ENCODE results near the gene LMAN2L. TPM values are rescaled to one million over a fixed set of nuclear protein-coding genes. Genes with fewer than 3 reads are reported as not detected.

Gene LMAN2L
- polyA plus RNA-seq, 4 donors: 48.8 to 52.7 (median 51.4) TPM

DNA sequence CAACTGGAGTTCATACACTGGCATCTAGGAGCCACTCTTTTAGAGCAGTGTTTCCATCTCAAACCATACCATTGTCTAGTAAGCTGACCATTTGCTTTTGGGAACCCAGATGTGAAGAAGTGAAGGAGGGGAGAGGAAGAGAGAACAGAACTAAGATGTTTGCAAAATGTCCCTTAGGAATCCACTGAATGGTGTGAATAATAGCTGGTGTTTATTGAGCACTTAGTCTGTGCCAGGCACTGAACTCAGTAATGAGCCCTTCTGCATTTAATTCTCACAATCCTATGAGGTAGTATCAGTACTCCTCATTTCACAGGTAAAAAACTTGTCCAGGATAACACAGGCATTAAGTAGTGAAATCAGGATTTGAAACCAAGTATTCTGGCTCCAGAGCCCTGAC is 23.5 kb downstream of the LMAN2L start:
- DNase-seq (ENCODE audit: low read depth in 4 of 4, low spot score in 2 of 4): no peak

DNA sequence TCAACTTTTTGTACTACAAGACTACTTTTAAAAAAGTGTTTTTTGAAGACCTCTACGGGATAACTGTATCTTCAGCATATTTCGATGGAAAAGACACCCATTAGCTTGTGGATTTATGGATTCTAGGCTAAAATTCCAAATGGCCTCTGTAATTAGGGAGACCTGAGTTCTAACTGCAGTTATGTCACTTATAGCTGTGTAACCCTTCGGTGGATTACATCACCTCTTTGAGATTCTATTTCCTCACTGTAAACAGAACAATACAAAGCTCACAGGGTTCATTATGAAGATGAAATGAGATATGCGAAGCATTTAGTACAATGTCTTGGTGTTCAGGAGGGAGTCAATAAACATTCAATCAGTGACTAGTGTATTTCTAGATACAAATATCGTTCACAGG is 24.2 kb downstream of the LMAN2L start:
- DNase-seq (ENCODE audit: low read depth in 4 of 4, low spot score in 2 of 4): no peak

DNA sequence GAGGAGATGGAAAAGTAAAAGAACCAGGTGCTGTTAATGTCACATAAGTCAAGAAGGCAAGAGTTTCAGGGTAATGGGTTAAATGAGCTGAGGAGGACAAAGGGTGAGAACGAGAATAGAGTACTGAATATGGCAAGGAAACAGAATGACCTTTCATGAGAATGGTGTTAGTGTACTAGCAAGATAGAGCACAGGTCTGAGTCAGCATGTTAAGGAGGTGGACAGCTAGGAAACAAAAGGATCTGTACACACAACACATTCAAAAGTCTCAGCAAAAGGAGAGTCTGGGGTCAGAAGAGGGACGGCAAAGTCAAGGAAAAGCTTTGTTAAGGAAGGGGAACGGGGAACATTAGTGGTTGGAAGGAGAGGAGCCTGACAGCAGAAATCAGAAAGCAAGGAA is 28.9 kb downstream of the LMAN2L start:
- DNase-seq (ENCODE audit: low read depth in 4 of 4, low spot score in 2 of 4): no peak

DNA sequence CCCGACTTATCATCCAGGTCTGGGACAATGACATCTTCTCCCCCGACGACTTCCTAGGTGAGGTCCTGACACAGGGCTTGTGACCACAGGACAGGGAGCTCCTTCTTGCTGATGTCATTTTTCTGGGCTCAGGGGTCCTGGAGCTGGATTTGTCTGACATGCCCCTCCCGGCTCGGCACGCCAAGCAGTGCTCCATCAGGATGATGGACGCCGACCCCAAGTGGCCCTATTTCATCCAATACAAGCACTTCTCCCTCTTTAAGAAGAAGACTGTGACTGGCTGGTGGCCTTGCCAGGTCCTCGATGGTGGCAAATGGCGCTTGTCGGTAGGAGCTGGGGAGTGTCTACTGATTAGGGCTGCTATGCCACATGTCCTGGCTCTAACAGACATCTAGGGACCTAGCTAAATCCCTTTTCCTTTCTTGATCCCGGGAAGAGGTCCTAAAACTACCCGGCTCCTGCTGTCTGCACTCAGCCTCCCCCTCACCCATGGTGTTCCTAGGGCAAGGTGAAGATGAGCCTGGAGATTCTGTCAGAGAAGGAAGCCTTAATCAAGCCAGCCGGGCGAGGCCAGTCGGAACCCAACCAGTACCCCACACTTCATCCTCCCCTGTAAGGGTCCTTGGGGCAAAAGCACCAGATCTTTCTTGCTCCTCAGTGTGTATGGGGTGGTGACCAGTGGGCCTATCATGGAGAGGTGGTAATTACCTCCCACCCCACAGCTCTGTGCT is 36.7 kb downstream of the LMAN2L start:
- DNase-seq (ENCODE audit: low read depth in 4 of 4, low spot score in 2 of 4): no peak

DNA sequence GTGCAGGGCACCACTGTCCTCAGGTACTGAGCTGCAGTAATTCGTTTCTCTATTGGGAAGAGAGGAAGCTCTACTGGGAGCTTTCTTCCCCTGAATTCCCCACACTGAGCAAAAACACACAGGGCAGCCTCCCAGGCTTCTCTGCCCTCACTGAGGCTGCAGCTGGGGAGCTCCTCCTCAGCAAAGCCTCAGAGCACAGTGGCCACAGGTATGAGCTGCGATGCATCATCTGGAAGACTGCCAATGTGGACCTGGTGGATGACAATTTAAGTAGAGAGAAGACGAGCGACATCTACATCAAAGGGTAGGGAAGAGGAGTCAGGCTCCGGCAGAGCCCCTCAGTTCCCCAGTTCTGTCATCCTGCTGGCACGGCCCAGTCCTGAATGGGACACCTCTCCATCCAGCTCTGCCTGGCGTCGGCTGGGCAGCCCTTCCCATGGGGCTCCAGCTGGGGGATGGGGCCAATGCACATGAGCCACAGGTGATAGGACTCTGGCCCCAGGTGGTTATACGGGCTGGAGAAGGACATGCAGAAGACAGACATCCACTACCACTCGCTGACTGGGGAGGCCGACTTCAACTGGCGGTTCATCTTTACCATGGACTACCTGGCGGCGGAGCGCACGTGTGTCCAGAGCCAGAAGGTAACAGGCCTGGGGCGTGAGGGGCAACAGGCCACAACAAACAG is 37.6 kb downstream of the LMAN2L start:
- DNase-seq (ENCODE audit: low read depth in 4 of 4, low spot score in 2 of 4): no peak

DNA sequence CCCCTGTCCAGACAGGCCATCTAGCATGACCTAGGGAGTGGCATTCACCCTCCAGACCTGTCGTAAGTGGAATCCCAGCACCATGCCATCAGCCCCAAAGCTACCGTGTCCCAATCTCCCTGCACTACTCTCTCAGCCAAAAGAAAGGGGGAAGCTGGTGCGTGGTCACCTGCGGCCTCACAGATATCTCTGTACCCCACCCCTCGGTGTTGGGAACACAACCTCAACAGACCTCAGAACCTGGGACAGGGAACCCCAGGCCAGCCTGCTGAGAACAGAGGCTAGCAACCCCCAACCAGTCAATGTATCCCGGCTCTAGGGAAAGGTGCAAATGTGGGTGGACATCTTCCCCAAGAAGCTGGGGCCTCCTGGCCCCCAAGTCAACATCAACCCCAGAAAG is 38.2 kb downstream of the LMAN2L start:
- no peak for DNase-seq (ENCODE audit: low read depth in 4 of 4, low spot score in 2 of 4)

DNA sequence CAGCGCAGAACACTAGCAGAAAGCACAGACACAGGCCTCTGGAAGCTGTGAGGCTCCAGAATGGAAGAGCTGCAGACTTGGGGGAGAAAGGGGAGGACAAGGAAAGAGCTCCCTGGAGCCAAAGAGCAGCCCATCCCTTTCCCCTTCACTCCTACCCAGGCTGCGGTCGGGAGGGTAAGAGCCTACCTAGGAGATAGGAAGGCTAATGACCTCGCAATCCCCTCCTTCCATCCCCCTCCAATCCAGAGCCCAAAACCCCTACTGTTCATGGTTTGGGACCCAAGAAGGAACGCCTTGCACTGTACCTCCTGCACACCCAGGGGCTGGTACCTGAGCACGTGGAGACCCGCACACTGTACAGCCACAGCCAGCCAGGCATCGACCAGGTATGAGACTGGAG is 39.8 kb downstream of the LMAN2L start:
- DNase-seq (ENCODE audit: low read depth in 4 of 4, low spot score in 2 of 4): no peak

DNA sequence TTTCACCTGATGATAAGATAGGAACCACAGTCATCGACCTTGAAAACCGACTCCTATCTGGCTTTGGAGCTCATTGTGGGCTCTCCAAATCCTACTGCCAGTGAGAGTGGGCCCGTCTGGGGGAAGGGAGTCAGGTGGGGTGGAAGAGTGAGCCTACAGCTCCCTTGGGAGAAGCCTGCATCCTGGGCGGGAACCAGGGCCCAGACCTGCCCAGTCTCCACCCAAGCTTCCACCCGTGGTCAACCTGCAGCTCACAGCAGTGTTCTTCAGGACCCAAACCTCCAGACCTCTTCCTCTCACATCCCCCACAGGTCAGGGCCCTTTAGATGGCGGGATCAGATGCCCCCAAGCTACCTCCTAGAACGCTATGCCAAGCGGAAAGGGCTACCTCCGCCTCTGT is 40.2 kb downstream of the LMAN2L start:
- DNase-seq (ENCODE audit: low read depth in 4 of 4, low spot score in 2 of 4): no peak

DNA sequence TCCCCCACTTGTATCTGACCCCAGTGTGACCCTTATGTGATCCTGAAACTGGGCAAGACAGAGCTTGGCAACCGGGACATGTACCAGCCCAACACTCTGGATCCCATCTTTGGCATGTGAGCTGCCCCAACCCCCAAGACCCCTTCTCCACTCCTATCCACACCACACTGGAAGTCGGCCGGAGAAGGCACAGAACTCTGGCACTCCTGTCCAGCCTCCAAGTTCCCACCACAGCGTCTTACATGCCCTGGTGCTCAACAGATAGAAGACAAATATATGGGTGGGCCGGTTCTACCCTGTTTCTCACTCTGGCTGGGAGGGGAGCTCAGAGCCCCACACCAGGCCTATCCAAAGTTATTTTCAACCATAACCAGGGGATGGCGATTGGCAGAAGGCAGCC is 40.8 kb downstream of the LMAN2L start:
- DNase-seq (ENCODE audit: low read depth in 4 of 4, low spot score in 2 of 4): no peak

DNA sequence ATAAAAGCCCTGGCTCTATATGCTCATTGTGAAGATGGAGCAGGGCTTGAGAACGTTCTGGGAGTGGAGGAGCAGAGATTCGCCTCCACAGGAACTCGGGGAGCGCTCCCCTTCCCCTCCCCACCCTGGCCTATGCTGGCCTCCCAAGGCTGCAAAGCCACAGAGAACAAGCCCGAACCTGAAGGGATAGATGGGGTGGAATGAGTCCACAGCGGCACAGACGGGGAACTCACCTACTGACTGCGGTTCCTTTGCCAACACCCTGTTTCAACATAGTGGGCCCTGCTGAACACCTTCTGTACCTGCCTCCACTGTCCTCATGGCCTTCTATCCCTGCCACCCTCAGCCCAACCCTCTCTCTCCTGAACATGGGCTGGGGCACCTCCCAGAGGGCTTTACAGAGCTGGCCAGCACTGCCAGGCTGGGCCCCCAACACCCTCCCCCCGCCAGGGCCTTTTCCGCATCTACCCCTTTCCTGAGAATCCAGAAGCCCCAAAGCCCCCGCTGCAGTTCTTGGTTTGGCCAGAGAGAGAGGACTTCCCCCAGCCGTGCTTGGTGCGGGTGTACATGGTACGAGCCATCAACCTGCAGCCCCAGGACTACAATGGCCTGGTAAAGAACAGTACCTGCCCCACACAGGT is 41.5 kb downstream of the LMAN2L start:
- DNase-seq (ENCODE audit: low read depth in 4 of 4, low spot score in 2 of 4): no peak

DNA sequence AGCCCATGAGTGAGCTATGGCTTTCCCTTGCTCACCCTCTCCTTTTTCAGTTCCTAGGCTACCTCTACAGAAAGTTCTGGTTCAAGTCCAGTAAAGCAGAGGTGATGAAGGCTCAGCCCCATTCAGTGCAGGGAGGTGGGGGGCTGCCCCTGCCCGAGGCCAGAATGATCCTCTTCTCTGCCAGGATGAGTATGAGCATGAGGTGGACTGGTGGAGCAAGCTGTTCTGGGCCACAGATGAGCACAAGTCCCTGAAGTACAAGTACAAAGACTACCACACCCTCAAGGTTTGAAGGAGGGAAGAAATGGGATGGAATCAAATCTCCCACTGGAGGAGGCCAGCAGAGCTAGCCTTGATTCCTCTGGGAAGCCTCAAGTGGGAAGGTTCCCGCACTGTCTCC is 42.4 kb downstream of the LMAN2L start:
- no peak for DNase-seq (ENCODE audit: low read depth in 4 of 4, low spot score in 2 of 4)

DNA sequence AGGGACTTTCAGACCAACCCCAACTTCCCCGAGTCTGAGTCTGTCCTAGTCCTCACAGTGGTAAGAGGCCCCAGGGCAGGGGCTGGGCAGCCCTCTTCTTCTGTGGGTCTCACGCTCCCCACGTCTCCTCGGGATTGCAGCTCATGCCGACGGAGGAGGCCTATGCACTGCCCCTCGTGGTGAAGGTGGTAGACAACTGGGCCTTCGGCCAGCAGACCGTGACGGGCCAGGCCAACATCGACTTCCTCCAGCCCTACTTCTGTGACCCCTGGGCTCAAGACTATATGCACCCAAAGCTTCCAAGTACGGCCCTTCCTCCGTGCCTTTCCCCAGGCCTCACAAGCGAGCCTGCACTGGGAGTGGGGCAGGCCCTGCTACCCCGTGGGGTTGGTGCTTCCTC is 44.3 kb downstream of the LMAN2L start:
- no peak for DNase-seq (ENCODE audit: low read depth in 4 of 4, low spot score in 2 of 4)

DNA sequence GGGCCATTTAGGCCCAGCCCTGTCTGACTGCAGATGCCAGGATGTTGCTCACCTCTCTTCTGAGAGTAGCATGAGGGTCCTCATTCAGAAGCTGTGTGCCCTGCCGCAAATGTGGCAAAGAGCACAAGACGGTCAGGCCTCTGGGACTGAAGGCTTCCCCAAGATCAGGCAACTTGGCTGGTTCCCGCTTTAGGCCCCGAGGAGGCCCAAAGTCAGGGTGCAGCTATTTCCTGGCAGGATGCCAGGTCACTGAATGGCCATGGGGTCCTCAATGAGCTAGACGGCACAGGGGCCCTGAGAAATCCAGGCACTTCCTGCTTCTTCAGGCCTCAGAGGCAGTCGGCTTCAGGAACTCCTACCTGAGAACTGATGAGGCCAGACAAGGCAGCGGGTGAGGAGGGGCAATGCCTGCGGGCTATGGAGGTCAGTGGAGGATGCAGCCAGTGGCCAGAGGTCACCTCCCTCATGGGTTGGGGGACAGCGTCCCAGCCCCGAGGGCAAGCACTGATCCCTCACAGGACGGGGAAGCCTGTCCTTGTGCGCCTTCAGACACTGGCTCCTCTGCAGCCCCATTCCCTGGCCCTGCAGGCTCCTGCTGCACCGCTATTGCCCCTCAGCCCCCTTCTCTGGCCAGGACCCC is 44.9 kb downstream of the LMAN2L start:
- no peak for DNase-seq (ENCODE audit: low read depth in 4 of 4, low spot score in 2 of 4)

DNA sequence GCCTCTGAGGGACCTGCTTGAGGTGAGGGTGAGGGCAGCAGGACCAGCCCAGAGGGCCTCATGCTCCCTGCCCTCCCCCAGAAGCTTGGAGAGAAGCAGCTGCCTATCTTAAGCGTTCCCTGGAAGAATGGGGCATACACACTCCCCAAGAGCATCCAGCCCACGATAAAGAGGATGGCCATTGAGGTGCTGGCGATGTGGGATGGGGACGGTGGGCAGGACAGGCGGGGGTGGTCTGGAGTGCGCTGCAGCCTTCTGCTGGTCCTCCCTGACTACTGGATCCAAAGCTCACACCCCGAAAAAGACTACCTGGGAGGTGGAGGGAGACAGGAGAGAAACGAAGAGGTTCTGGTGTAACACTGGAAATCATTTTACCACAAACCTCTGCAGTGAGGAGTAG is 45.6 kb downstream of the LMAN2L start:
- no peak for DNase-seq (ENCODE audit: low read depth in 4 of 4, low spot score in 2 of 4)

DNA sequence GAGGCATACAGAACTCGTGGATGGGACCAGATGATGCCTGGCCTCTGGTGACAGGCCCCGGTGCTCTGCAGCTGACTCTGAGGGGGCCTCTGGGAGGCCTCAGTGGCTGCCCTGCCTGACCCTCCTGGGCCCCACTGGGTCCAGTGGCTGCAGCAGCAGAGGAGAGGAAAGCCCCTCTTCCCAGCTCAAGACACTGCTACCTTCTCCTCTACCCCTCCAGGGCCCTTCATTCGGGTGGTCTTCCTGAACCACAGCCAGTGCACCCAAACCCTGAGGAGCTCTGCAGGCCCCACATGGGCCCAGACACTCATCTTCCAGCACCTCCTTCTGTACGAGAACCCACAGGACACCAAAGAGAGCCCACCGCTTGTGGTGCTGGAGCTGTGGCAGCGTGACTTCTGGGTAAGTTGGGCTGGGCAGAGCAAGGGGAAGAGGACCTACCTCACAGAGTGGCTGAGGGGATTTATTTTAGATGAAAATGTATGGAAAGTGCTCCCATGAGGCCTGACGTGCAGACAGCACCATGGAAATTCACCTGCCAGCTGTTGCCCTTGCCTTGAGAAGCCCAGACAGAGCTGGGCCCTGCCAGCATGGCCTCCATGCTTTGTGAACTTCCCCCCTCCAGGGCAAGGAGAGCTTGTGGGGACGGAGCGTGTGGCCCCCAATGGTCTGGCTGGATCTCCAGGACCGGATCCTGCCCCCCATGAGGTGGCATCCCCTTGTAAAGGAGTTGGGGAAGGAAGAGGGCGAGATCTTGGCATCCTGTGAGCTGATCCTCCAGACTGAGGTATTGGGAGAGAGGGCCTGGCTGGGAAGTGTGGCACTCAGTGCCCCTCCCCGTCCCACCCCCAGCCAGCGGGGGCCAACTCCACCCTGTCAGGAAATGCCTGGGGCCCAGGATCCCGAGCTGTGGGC is 46.3 kb downstream of the LMAN2L start:
- no peak for DNase-seq (ENCODE audit: low read depth in 4 of 4, low spot score in 2 of 4)

DNA sequence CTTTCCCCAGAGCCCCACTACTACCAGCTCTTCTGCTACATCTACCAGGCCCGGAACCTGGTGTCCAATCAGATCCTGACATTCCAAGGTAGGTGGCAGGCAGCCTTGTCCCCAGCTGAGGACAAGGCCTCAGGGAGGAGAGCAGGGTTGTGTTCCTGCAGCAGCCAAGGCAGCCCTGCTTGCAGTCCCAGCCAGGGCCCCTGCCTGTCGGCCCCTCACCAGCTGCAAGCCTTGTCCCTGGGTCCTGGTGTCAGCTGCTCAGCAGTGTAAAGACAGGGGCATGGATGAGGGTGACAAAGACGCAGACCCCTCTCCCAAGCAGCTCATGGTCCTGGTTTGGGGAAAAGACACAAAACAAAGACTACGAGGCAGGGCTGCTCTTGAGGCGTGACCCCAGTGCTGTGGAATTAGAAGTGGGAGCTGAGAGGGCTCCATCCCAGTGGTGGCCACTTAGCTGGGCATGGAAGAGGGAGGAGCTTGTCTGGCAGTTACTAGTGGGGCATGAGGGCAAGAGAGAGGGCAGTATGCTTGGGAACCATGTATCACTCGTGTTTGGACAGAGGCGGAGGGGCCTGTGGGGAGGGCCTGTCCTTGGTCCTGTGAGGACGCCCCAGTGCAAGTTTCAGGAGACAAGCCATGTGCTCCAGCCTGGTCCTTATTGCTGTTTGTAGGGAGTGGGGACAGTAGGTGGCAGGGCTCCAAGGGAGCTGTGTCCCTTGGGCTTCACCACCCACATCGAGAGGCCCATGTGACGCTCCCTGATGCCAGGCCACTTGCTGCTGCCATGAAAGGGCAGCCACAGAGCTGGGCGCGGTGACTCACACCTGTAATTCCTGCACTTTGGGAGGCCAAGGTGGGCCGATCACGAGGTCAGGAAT is 47.5 kb downstream of the LMAN2L start:
- DNase-seq (ENCODE audit: low read depth in 4 of 4, low spot score in 2 of 4): no peak

DNA sequence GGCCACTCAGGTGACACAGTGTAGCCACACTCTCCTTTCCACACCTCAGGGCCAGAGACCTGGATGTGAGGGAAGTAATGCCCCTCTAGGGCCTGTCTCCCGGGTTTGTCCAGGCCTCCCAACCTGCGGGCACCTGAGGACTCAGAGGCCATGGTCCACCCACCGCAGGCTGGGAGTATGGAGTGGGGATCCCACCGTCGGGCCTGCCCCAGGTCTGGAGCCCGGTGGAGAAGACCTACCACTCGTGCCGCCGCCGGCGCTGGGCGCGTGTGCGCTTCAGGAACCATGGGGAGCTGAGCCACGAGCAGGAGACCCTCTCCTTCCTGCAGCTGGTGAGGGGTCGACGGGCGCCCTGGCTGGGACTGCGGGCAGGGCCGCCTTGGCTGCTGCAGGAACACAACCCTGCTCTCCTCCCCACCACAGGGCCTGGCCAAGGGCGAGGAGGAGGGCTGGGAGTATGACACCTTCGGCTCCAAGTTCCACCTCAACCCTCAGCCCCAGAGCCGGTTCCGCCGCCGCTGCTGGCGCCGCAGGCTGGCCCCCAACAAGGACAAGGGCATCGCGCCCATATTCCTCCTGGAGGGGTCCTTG is 48.7 kb downstream of the LMAN2L start:
- no peak for DNase-seq (ENCODE audit: low read depth in 4 of 4, low spot score in 2 of 4)

DNA sequence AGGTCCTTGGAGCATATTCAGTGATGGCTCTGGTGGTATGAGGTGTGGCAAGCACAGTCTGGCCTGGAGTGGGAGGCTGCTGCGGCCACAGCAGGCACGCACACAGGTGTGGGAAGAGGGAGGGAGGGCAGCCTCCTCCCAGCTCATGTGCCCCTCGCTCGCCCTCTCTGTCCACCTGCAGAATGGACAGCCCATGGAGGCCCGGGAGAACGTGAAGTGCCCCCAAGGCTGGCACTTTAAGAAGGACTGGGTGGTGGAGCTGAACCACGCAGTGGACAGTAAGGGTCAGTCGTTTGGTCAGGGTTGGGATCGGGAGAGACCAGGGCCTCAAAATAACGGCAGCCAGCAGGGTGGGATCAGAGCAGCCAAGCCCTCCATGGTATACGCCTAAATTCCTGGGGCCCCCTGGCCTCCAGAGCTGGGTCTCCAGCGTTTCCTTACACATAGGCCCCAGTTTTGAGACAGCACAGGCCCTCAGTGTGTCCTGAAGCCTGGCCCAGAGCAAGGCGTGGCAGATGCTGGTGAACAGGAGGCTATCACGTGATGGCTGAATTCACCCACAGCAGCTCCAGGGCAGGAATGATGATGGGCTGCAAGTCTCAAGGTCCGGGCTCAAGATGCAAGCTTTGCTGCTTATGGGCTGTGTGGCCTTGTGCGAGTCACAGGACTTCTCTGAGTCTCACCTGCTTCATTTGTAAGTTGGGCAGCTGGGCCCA is 49.4 kb downstream of the LMAN2L start:
- no peak for DNase-seq (ENCODE audit: low read depth in 4 of 4, low spot score in 2 of 4)

Measured in left renal cortex interstitium (tissue), 4 donors.